Fibroblast of pulmonary artery (primary cell): Measurements from ENCODE around the gene COX4I1.

Source experiments
- DNase-seq: peaks from one replicate; pipeline ENCODE4 v3.0.0-alpha.2; 2010; ENCODE audit warnings: low read depth
- H3K4me3 ChIP-seq: replicated peaks from 2 replicates; pipeline ENCODE4 v1.5.1; 2011; ENCODE audit warnings: low read depth, mild to moderate bottlenecking, control low read depth, low read length, moderate library complexity
- TF ChIP-seq, protein P1 (sequence below): IDR thresholded peaks from 2 replicates; pipeline ENCODE4 v1.5.1; 2011; ENCODE audit warnings: mild to moderate bottlenecking, control low read depth, low read length, inconsistent platforms; ENCODE audit errors: missing control alignments

The COX4I1 gene

DNA sequence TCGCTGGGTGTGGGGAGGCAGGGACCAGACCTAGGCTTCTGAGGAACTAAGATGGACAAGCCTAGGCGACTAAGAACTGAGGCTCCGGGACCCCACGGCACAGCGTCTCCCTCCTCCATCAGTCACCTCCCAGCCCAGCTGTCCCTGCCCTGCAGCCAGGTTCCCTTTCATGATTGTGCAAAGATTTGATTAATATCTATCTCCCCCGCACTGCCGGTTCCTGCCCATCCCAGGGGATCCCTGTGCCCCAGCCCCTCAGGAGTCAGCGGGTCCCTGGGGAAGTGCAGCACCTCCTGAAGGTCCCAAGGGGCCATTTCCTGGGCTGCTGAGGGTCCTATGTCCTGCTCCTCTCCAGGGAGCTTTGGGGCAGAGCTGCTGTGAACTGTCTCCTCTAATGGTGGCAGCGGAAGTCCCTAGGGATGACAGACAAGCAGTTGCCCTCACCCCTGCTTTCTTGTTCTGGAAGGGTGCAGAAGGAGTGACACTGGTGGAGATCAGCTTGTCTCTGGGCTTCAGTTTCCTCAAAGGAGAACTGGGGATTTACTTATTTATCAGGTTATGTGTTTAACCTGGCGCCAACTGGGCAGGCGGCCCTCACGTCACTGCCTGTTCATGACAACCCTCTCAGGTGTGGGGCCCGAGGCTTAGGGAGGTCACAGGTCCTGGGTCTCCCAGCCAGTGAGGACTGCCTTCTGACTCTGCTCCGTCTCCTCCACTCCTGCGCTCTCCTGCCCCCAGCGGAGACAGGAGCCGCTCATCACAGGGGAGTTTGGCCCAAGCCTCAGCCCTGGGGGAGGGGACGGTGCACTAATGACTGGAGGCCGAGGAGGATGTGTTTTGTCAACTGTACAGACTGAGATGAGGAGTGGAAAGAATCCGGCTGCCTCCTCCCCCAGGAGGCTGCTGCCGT lies 46.7 kb upstream of the COX4I1 start:
- H3K4me3 ChIP-seq = no peak overlapping the region
- TF ChIP-seq, protein P1, sequence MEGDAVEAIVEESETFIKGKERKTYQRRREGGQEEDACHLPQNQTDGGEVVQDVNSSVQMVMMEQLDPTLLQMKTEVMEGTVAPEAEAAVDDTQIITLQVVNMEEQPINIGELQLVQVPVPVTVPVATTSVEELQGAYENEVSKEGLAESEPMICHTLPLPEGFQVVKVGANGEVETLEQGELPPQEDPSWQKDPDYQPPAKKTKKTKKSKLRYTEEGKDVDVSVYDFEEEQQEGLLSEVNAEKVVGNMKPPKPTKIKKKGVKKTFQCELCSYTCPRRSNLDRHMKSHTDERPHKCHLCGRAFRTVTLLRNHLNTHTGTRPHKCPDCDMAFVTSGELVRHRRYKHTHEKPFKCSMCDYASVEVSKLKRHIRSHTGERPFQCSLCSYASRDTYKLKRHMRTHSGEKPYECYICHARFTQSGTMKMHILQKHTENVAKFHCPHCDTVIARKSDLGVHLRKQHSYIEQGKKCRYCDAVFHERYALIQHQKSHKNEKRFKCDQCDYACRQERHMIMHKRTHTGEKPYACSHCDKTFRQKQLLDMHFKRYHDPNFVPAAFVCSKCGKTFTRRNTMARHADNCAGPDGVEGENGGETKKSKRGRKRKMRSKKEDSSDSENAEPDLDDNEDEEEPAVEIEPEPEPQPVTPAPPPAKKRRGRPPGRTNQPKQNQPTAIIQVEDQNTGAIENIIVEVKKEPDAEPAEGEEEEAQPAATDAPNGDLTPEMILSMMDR = peak; percentile 47
- peak; percentile 68 for DNase-seq

DNA sequence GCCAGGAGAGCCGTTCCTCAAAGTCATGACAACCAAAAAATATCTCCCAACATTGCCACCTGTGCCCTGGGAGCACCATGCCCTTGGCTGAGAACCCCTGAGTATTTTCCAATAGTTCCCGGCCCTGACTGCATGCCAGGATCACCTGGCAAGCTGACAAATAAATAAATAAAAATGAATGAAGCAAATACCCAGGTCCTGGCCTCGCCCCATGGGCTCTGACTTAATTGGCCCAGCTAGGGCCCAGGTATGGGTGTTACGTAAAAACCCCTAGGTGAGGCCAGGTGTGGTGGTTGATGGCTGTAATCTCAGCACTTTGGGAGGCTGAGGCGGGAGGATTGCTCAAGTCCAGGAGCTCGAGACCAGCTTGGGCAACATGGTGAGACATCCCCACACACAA lies 45.9 kb upstream of the COX4I1 start:
- no peak for DNase-seq
- TF ChIP-seq, protein P1 = no peak
- no peak overlapping the region for H3K4me3 ChIP-seq

DNA sequence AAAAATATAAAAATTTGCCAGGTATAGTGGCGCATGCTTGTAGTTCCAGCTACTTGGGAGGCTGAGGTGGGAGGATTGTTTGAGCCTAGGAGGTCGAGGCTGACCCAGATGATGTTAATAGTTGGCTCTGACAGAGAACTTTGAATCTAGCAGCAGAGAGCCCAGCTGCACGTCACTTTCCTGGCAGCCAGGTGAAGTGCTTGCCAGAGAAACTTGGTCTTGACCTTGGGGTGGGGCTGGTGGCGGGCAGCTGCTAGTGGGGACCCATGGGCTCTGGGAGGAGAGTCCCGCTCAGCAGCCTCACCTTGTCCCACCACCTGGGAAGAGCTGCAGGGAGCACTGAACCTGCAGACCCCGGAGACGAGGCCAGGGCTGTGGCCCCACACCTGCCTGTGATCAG lies 45.5 kb upstream of the COX4I1 start:
- no peak overlapping the region for H3K4me3 ChIP-seq
- TF ChIP-seq, protein P1 = no peak
- no peak for DNase-seq

DNA sequence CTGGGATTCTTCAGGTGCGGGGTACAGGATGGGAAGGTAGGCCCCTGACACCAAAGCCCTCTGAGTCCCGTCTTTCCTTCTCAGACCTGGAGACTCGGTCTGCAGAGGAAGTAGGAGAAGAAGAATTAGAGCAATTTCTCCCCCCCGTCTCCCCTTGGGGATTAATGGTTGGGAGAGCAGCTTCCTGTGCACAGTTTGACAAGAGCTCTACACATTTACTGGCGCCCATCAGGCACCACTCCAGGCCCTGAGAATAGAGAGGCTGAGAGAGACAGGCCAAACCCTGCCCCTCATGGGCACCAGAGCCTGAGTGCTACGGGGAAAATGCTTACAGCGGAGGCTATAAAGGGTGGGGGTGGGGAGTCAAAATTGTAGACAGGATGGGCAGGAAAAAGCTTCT lies 45.1 kb upstream of the COX4I1 start:
- TF ChIP-seq, protein P1 = no peak
- DNase-seq = no peak
- H3K4me3 ChIP-seq = no peak overlapping the region

DNA sequence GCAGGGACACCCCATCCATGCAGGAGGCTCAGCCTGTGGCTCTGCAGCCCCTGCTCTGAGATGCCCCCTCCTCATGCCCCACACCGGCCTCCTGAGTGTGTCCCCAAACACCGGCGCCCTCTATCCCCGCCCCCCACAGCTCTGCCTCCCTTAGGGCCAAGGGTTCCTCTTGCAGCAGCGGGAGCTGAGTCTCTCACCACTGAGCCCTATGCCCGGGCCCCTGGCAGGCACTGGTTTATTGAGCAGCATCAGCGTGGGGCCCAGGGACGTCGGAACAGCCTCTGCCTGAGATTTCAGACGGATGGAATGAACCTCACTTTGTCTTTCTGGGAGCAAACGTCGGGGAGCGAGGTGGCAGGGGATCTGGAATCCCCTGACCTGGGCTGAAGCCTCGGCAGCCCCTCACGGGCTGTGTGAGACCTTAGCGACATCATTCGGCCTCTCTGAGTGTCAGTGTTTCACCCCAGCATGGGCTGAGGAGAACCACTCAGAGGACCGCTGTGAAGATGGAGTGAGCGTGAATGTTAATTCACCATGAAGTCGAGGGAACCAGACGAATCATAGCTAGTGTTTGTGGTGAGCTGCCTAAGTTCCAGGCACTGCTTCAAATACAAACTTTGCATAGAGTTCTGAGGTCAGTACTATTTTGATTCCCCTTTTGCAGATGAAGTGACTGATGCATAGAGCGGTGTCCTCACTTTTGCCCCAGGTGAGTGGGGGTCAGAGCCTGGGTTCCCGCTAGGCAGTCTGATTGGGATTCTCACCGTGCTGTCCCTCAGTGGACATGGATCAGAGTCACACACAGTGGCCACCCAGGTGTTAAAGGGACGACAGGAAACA lies 43.3 kb upstream of the COX4I1 start:
- no peak overlapping the region for H3K4me3 ChIP-seq
- TF ChIP-seq, protein P1 = no peak
- DNase-seq = no peak

DNA sequence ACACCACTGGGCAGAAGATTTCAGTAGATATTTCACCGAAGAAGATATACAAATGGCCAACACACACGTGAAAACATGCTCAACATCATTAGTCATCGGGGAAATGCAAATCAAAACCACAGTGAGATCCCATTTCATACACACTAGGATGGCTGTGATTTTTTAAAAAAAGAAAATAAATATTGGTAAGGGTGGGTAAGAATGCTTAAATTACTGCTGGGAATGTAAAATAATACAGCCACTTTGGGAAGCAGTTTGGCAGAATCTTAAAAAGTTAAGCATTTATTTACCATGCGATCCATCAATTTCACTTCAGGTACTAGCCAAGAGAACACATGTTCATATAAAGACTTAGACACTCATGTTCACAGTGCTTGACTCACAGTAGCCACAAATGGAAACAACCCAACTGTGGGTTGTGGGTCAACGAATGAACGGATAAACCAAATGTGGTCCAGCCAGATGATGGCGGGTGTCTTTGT lies 42.1 kb upstream of the COX4I1 start:
- TF ChIP-seq, protein P1 = no peak
- DNase-seq = no peak
- no peak overlapping the region for H3K4me3 ChIP-seq
